ENCODE measurements around the gene CYS1.
"Not testable (repeated sequence)": the region's sequence is repeated elsewhere in the genome, so short reads cannot be mapped to it uniquely, and the experiment has no call there.

CYS1 gene

GRCh38 chr2:10094271-10094814, 14.1 kb upstream of the CYS1 start:
- no peak for DNase-seq (ENCODE audit: low read depth)

- DNase-seq (ENCODE audit: low read depth): not testable (repeated sequence)
Measured at GRCh38 chr2:10091889-10092244, 11.7 kb upstream of the CYS1 start.

- DNase-seq (ENCODE audit: low read depth): no peak
Measured at GRCh38 chr2:10091182-10091888, 11.1 kb upstream of the CYS1 start.

- no peak for DNase-seq (ENCODE audit: low read depth)
Measured at GRCh38 chr2:10089565-10090190, 9.5 kb upstream of the CYS1 start.

- no peak for DNase-seq (ENCODE audit: low read depth)
Measured at GRCh38 chr2:10087360-10087759, 7.1 kb upstream of the CYS1 start.

GRCh38 chr2:10086950-10087349, 6.7 kb upstream of the CYS1 start:
- DNase-seq (ENCODE audit: low read depth): no peak

GRCh38 chr2:10085668-10086059, 5.5 kb upstream of the CYS1 start:
- DNase-seq (ENCODE audit: low read depth): no peak

GRCh38 chr2:10085043-10085667, 4.9 kb upstream of the CYS1 start:
- no peak for DNase-seq (ENCODE audit: low read depth)

GRCh38 chr2:10084223-10084865, 4.1 kb upstream of the CYS1 start:
- DNase-seq (ENCODE audit: low read depth): no peak

GRCh38 chr2:10083692-10084211, 3.5 kb upstream of the CYS1 start:
- DNase-seq (ENCODE audit: low read depth): no peak

GRCh38 chr2:10083046-10083445, 2.8 kb upstream of the CYS1 start:
- no peak for DNase-seq (ENCODE audit: low read depth)

- DNase-seq (ENCODE audit: low read depth): no peak
Measured at GRCh38 chr2:10080536-10081304, 509 bp upstream of the CYS1 start.

- DNase-seq (ENCODE audit: low read depth): no peak
Measured at GRCh38 chr2:10079266-10079869, 843 bp downstream of the CYS1 start.

GRCh38 chr2:10078704-10079265, 1.4 kb downstream of the CYS1 start:
- DNase-seq (ENCODE audit: low read depth): no peak

GRCh38 chr2:10078001-10078400, 2.2 kb downstream of the CYS1 start:
- DNase-seq (ENCODE audit: low read depth): no peak

- DNase-seq (ENCODE audit: low read depth): no peak
Measured at GRCh38 chr2:10076988-10077527, 3.2 kb downstream of the CYS1 start.

GRCh38 chr2:10076511-10076910, 3.7 kb downstream of the CYS1 start:
- no peak for DNase-seq (ENCODE audit: low read depth)

GRCh38 chr2:10075571-10076209, 4.5 kb downstream of the CYS1 start:
- no peak for DNase-seq (ENCODE audit: low read depth)

GRCh38 chr2:10075101-10075500, 5.1 kb downstream of the CYS1 start:
- DNase-seq (ENCODE audit: low read depth): no peak

GRCh38 chr2:10073706-10074105, 6.5 kb downstream of the CYS1 start:
- DNase-seq (ENCODE audit: low read depth): no peak
